Measurements from ENCODE around the gene CC2D2A.
A peak's percentile ranks its signal among the peaks of the same experiment; 100 is the strongest.

The CC2D2A gene

GRCh38 chr4:15466596-15466995 lies 3.1 kb upstream of the CC2D2A start:
- H3K79me2 ChIP-seq (ENCODE audit: control insufficient read depth, insufficient read depth, low read length, unreplicated experiment) = no peaks in the 10 kb centered on the region
- H3K27me3 ChIP-seq (ENCODE audit: insufficient read depth, low read length) = no peaks in the 10 kb centered on the region
- no peaks in the 10 kb centered on the region for H3K36me3 ChIP-seq (ENCODE audit: insufficient read depth, low read length)
- peaks cover 6% of the 10 kb centered on the region for H3K4me1 ChIP-seq (ENCODE audit: control insufficient read depth, insufficient read depth, low read length, unreplicated experiment)
- no peak overlapping the region for H3K4me3 ChIP-seq (ENCODE audit: low read depth, low read length)
- no peak overlapping the region for H2AFZ ChIP-seq (ENCODE audit: low read length, unreplicated experiment)
- no peak overlapping the region for H3K27ac ChIP-seq (ENCODE audit: low read depth, low read length)

- Histone ChIP-seq H3K79me2 (ENCODE audit: control insufficient read depth, insufficient read depth, low read length, unreplicated experiment) (no peaks in the 10 kb centered on the region), H3K4me3 (ENCODE audit: low read depth, low read length) (peak overlapping the region; percentile 80), H2AFZ (ENCODE audit: low read length, unreplicated experiment) (peak overlapping the region; percentile 71), H3K27ac (ENCODE audit: low read depth, low read length) (no peak overlapping the region; the same call in 1 of the 2 replicates), H3K36me3 (ENCODE audit: insufficient read depth, low read length) (no peaks in the 10 kb centered on the region), H3K27me3 (ENCODE audit: insufficient read depth, low read length) (no peaks in the 10 kb centered on the region), H3K4me1 (ENCODE audit: control insufficient read depth, insufficient read depth, low read length, unreplicated experiment) (peaks cover 6% of the 10 kb centered on the region)
Observed at GRCh38 chr4:15470128-15470475, 420 bp downstream of the CC2D2A start.

DNA sequence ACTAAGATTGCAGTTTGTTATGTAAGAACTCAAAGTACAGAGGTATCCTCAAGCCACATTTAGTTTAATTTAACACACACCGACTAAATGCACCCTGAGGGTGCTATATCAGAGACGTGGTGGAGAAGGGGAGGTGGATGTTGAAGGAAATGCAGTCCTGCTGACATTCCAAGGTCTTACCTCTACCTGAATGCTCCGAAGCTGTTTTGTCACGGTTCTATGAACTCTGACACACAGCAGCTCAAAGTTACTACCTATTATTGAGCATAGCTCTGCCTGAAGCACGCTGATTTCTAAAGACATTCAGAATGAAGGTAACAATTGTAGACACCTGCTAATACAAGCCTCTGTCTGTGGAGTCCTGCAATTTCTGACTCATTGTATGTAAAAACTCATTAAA lies 6.7 kb downstream of the CC2D2A start:
- Histone ChIP-seq H3K4me3 (ENCODE audit: low read depth, low read length) (no peak overlapping the region), H2AFZ (ENCODE audit: low read length, unreplicated experiment) (no peak overlapping the region), H3K4me1 (ENCODE audit: control insufficient read depth, insufficient read depth, low read length, unreplicated experiment) (peaks cover 7% of the 10 kb centered on the region), H3K27ac (ENCODE audit: low read depth, low read length) (no peak overlapping the region), H3K36me3 (ENCODE audit: insufficient read depth, low read length) (no peaks in the 10 kb centered on the region; the same call in 1 of the 2 replicates), H3K27me3 (ENCODE audit: insufficient read depth, low read length) (no peaks in the 10 kb centered on the region), H3K79me2 (ENCODE audit: control insufficient read depth, insufficient read depth, low read length, unreplicated experiment) (peaks cover 7% of the 10 kb centered on the region)

GRCh38 chr4:15478724-15479088 lies 9.0 kb downstream of the CC2D2A start:
- Histone ChIP-seq H3K36me3 (ENCODE audit: insufficient read depth, low read length) (peaks cover 6% of the 10 kb centered on the region; the same call in 1 of the 2 replicates), H3K27me3 (ENCODE audit: insufficient read depth, low read length) (no peaks in the 10 kb centered on the region), H3K27ac (ENCODE audit: low read depth, low read length) (no peak overlapping the region), H3K4me3 (ENCODE audit: low read depth, low read length) (no peak overlapping the region; the same call in 1 of the 2 replicates), H3K4me1 (ENCODE audit: control insufficient read depth, insufficient read depth, low read length, unreplicated experiment) (peaks cover 10% of the 10 kb centered on the region), H2AFZ (ENCODE audit: low read length, unreplicated experiment) (no peak overlapping the region), H3K79me2 (ENCODE audit: control insufficient read depth, insufficient read depth, low read length, unreplicated experiment) (peaks cover 7% of the 10 kb centered on the region)

DNA sequence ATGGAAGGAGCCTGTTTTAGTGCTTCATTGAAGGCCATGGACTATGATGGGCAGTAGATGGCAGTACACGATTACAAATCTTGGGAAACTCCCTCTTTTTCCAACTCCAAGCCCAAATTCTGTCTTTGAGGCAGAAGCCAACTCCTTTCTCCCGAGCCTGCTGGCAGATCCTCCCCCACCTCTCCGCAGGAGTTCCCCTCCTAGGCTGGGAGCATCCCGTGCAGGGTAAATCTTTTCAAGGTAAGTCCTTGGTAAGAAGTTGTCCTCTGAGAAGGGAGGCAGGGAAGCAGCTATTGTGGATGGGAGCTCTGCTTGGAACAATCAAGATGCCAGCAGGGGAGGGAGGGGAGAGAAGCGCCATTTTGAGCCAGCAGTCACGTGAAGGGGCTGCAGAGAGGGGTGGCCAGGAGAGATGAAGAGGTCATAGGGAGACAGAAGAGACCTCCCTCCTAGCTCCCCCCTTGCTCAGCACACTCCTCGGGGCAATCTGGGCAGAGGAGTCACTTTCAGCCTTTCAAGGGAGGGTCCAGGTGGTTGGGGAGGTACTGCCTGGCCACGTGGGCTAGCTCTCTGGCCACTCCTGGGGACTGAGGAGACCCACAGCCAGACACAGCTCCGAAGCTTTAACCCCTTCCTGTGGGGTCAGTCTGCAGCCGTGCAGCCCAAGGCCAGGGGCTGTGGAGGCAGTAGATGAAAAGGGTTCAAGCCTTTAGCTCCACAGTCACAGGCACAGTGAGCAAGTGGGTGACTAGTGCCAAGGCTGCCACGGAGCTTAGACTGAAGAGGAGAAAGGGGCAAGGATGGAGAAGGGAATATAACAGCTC lies 9.6 kb downstream of the CC2D2A start:
- Histone ChIP-seq H3K27ac (ENCODE audit: low read depth, low read length) (peak overlapping the region; percentile 68), H2AFZ (ENCODE audit: low read length, unreplicated experiment) (peak overlapping the region; percentile 95), H3K4me1 (ENCODE audit: control insufficient read depth, insufficient read depth, low read length, unreplicated experiment) (peaks cover 10% of the 10 kb centered on the region), H3K4me3 (ENCODE audit: low read depth, low read length) (peak overlapping the region; percentile 85), H3K79me2 (ENCODE audit: control insufficient read depth, insufficient read depth, low read length, unreplicated experiment) (peaks cover 7% of the 10 kb centered on the region), H3K36me3 (ENCODE audit: insufficient read depth, low read length) (peaks cover 8% of the 10 kb centered on the region; the same call in 1 of the 2 replicates), H3K27me3 (ENCODE audit: insufficient read depth, low read length) (no peaks in the 10 kb centered on the region)

DNA sequence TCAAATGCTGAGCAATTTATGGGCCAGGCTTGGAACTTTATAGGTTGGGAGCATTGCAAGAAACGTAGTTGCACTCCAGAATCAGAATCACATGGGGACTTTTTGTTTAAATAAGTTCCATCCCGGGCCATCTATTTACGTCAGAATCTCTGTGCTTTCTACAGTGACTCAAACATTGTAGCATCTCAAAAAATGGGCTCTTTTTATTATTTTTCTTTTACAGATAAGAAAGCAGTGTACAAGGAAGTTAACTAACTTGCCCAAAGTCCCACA lies 10.2 kb downstream of the CC2D2A start:
- H3K36me3 ChIP-seq (ENCODE audit: insufficient read depth, low read length) = peaks cover 12% of the 10 kb centered on the region
- H3K79me2 ChIP-seq (ENCODE audit: control insufficient read depth, insufficient read depth, low read length, unreplicated experiment) = peaks cover 7% of the 10 kb centered on the region
- H2AFZ ChIP-seq (ENCODE audit: low read length, unreplicated experiment) = peak overlapping the region; percentile 95
- peak overlapping the region; percentile 85 for H3K4me3 ChIP-seq (ENCODE audit: low read depth, low read length)
- H3K27ac ChIP-seq (ENCODE audit: low read depth, low read length) = peak overlapping the region; percentile 68
- peaks cover 10% of the 10 kb centered on the region for H3K4me1 ChIP-seq (ENCODE audit: control insufficient read depth, insufficient read depth, low read length, unreplicated experiment)
- no peaks in the 10 kb centered on the region for H3K27me3 ChIP-seq (ENCODE audit: insufficient read depth, low read length)

DNA sequence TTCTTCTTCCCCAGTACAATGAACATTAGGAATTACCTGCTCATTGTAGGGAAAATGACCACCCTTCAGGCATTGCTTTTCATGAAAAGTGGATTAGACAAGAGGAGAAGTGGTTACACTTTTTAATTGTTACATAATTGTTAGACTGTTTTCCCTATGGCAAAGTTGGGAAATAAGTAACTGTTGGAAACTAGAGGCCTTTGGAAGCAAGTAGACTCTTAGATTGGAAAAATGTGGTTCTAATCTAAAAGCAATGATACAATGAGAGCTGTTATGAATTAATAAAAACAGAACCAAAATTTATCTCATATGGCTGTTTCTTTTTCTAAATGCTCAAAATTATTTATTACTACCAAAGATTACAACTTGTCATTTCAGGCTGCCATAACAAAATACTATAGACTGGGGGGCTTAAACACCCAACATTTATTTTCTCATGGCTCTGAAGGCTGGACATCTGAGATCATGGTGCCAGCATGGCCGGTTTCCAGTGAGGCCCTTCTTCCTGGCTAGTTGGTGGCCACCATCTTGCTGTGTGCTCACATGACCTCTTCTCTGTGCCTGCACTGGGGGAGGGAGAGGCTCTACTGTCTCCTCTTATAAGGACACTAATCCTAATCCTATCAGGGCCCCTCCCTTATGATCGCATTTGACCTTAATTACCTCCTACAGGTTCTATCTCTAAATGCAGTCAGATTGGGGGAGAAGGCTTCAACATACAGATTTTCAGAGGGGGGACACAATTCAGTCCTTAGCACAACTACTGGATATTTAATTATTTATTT lies 12.5 kb downstream of the CC2D2A start:
- Histone ChIP-seq H3K36me3 (ENCODE audit: insufficient read depth, low read length) (peaks cover 30% of the 10 kb centered on the region), H3K27me3 (ENCODE audit: insufficient read depth, low read length) (no peaks in the 10 kb centered on the region), H3K4me1 (ENCODE audit: control insufficient read depth, insufficient read depth, low read length, unreplicated experiment) (peaks cover 10% of the 10 kb centered on the region), H3K27ac (ENCODE audit: low read depth, low read length) (no peak overlapping the region), H2AFZ (ENCODE audit: low read length, unreplicated experiment) (no peak overlapping the region), H3K4me3 (ENCODE audit: low read depth, low read length) (no peak overlapping the region), H3K79me2 (ENCODE audit: control insufficient read depth, insufficient read depth, low read length, unreplicated experiment) (peaks cover 9% of the 10 kb centered on the region)

DNA sequence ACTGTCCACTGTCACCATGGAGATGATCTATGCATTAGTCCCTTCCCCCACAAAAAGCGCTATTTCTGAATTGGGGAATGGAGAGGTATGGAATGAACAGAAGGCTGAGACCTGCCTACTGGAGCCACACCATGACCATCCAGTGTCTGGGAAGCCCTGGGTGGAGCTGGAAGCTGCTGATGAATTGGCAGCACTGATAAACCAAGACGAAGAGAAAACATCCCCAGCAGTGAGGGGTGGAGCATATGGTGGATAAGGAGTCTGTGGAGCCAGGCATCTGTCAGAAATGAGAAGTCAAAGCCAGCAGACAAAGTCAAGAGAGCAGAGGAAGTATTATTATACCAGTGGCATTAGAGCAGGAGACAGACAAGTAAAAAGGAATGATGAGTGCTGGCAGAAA lies 13.2 kb downstream of the CC2D2A start:
- no peaks in the 10 kb centered on the region for H3K27me3 ChIP-seq (ENCODE audit: insufficient read depth, low read length)
- no peak overlapping the region for H3K27ac ChIP-seq (ENCODE audit: low read depth, low read length)
- no peak overlapping the region for H2AFZ ChIP-seq (ENCODE audit: low read length, unreplicated experiment)
- peaks cover 10% of the 10 kb centered on the region for H3K4me1 ChIP-seq (ENCODE audit: control insufficient read depth, insufficient read depth, low read length, unreplicated experiment)
- H3K4me3 ChIP-seq (ENCODE audit: low read depth, low read length) = no peak overlapping the region
- peaks cover 11% of the 10 kb centered on the region for H3K79me2 ChIP-seq (ENCODE audit: control insufficient read depth, insufficient read depth, low read length, unreplicated experiment)
- H3K36me3 ChIP-seq (ENCODE audit: insufficient read depth, low read length) = peaks cover 37% of the 10 kb centered on the region

DNA sequence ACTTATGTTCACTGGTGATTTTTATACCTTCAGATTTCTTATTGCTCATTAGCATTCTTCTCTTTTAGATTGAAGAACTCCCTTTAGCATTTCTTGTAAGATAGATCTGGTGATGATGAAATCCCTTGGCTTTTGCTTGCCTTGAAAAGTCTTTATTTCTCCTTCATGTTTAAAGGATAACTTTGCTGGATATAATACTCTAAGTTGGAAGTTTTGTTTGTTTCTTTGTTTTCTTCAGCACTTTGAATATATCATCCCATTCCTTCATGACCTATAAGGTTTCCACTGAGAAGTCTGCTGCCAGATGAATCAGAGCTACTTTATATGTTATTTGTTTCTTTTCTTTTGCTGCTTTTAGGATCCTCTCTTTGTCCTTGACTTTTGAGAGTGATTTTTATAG lies 18.5 kb downstream of the CC2D2A start:
- Histone ChIP-seq H3K27ac (ENCODE audit: low read depth, low read length) (peak overlapping the region; percentile 69), H3K79me2 (ENCODE audit: control insufficient read depth, insufficient read depth, low read length, unreplicated experiment) (peaks cover 6% of the 10 kb centered on the region), H3K36me3 (ENCODE audit: insufficient read depth, low read length) (peaks cover 42% of the 10 kb centered on the region), H3K4me3 (ENCODE audit: low read depth, low read length) (no peak overlapping the region), H3K4me1 (ENCODE audit: control insufficient read depth, insufficient read depth, low read length, unreplicated experiment) (peaks cover 22% of the 10 kb centered on the region), H3K27me3 (ENCODE audit: insufficient read depth, low read length) (no peaks in the 10 kb centered on the region), H2AFZ (ENCODE audit: low read length, unreplicated experiment) (no peak overlapping the region)

DNA sequence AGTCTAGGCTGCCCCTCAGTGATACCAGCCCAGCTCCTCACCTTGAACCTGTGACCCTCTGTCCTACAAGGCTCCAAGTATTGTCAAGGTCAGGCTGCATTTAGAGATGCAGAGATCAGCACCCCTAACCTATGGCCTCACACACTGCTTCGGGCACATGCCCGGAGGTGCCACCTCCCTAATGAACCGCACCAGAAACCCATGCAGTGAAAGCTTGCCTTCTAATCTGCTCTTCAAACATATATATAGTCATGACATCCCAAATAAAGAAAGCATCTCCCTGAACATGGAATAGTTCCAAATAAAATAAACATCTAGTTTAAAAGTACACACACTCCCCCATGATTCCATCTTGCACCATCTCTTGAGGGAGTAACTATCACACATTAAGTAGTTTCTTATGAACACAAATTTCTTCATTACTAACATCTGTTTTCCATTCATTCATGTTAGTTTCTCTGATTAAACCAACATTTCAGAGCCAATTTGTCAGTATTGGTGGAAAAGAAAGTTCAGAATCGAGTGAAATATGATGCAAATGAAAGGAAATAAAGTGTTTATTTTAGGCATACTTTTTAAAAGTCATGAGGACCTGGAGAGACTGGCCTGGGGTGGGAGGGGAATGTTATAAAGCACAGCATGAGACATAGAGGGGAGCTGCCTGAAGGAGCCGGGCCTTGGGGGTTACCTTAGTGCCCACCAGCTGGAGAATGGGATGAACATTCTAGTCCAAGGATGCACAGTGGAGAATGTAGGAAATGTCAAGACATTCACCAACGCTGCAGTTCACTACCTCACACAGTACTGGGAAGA lies 19.2 kb downstream of the CC2D2A start:
- Histone ChIP-seq H2AFZ (ENCODE audit: low read length, unreplicated experiment) (no peak overlapping the region), H3K4me3 (ENCODE audit: low read depth, low read length) (peak overlapping the region; percentile 2; the same call in 1 of the 2 replicates), H3K79me2 (ENCODE audit: control insufficient read depth, insufficient read depth, low read length, unreplicated experiment) (peaks cover 6% of the 10 kb centered on the region), H3K27ac (ENCODE audit: low read depth, low read length) (peak overlapping the region; percentile 69), H3K4me1 (ENCODE audit: control insufficient read depth, insufficient read depth, low read length, unreplicated experiment) (peaks cover 21% of the 10 kb centered on the region), H3K36me3 (ENCODE audit: insufficient read depth, low read length) (peaks cover 42% of the 10 kb centered on the region), H3K27me3 (ENCODE audit: insufficient read depth, low read length) (no peaks in the 10 kb centered on the region)
